Measurements from ENCODE around the gene PRMT7.

PRMT7 gene

DNA sequence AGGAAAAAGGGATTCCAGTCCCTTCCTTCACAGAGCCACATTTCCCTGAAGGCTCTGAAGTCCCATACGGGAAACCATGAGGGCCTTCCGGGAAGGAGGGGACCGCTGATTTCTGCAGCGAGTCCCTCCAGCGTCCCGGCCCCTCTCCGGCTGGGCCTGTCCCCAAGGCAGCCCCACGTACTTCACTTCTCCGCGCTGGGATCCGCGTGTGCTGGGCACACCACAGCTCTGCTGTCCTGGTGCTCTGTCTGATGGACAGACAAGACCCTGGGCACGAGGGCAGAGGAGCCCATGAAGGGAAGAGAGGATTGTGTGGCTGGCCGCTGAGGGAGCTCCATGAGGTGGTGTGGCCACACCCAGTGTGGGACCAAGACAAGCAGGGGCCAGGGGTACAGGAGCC lies 57.1 kb downstream of the PRMT7 start:
- TF ChIP-seq, protein P1, sequence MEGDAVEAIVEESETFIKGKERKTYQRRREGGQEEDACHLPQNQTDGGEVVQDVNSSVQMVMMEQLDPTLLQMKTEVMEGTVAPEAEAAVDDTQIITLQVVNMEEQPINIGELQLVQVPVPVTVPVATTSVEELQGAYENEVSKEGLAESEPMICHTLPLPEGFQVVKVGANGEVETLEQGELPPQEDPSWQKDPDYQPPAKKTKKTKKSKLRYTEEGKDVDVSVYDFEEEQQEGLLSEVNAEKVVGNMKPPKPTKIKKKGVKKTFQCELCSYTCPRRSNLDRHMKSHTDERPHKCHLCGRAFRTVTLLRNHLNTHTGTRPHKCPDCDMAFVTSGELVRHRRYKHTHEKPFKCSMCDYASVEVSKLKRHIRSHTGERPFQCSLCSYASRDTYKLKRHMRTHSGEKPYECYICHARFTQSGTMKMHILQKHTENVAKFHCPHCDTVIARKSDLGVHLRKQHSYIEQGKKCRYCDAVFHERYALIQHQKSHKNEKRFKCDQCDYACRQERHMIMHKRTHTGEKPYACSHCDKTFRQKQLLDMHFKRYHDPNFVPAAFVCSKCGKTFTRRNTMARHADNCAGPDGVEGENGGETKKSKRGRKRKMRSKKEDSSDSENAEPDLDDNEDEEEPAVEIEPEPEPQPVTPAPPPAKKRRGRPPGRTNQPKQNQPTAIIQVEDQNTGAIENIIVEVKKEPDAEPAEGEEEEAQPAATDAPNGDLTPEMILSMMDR (conservative IDR thresholded peaks at IDR 0.05; ENCODE audit: low read length), result no peak
- no peak overlapping the region for H3K4me3 ChIP-seq (ENCODE audit: low read length)
- DNase-seq (ENCODE audit: low read depth), result no peak

DNA sequence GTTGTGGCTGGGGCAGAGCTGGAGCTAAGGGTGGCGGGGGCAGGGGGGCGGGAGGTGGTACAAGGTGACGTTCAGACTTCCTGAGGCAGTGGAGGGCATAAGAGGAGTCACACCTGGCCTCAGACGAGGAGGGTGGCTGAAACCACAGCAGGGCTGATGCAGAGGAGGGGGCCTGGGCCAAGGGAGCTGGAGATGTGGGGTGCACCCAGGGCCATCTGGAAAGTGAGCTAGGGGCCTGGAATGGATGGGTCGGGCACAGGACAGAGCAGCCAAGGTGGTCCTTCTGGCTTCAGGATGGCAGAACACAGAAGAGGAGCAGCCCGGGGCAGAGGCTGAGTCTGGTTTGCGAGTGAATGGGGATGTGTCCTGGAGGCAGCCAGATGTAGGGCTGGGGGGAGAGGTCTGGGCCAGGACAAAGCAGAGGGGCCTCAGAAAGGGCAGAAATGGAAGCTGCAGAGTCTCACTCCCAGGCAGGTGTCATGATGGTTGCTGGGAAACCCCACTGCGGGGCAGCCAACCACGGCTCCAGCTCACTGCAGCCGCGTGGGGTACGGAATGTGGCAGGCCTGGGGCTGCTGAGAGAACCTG lies 57.6 kb downstream of the PRMT7 start:
- no peak overlapping the region for H3K4me3 ChIP-seq (ENCODE audit: low read length)
- DNase-seq (ENCODE audit: low read depth), result no peak
- TF ChIP-seq, protein P1 (conservative IDR thresholded peaks at IDR 0.05; ENCODE audit: low read length), result no peak

DNA sequence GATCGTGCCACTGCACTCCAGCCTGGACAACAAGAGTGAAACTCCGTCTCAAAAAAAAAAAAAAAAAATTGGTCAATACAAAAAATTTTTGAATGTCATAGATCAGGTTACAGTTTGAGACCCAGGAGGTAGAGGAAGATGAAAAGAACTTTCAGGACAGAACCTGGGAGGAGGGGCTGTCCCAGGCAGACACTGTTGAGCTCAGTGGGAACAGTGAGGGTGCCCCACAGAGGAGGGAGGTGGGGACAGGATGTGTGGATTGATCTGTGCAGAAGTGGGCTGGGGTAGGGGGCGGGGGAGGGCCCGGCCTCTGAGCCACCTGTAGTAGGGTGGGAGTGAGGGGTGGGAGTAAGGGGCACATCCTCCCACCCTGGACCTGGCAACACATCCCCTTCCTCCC lies 58.3 kb downstream of the PRMT7 start:
- DNase-seq (ENCODE audit: low read depth), result no peak
- TF ChIP-seq, protein P1 (conservative IDR thresholded peaks at IDR 0.05; ENCODE audit: low read length), result no peak
- no peak overlapping the region for H3K4me3 ChIP-seq (ENCODE audit: low read length)

DNA sequence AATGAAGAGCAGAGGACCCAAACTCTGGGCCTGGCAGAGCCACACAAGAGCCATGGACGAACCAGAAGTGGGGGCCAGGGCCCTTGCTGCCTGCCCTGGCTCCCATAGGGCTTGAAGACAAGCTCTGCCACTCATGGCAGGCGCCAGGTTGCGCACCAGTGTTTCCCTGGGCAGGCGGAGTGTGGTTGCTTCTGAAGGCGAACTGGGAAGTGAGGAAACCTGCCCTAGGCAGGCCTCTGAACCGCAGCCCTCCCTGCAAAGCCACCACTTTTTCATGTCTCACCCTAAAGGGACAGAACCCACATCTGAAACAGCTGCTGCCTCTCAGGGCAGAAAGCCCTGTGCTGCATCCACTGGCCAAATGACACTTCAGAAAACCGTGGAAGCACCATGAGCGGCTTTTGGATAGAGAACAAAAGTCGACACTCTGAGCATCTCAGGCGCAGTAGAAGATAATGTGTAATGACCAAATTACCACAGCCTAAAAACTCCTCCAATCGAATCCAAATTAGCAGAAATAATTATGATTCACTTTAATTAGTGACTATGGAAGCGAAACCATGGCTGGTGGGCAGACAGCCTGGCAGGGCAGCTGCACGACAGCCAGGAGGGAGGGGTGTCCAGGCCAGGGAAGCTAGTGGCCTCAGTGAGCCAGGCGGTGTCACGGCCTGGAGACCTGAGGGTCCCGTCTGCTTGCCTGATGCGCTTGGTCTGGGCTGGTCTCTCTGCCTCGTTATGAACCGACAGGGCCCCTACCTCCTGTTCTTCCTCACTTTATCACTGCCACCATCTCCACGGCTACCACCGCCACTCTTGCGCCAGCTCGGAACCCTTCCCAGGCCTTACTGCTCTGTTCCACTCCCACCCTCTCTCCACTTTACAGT lies 59.1 kb downstream of the PRMT7 start:
- no peak overlapping the region for H3K4me3 ChIP-seq (ENCODE audit: low read length)
- TF ChIP-seq, protein P1 (conservative IDR thresholded peaks at IDR 0.05; ENCODE audit: low read length), result no peak
- no peak for DNase-seq (ENCODE audit: low read depth)

DNA sequence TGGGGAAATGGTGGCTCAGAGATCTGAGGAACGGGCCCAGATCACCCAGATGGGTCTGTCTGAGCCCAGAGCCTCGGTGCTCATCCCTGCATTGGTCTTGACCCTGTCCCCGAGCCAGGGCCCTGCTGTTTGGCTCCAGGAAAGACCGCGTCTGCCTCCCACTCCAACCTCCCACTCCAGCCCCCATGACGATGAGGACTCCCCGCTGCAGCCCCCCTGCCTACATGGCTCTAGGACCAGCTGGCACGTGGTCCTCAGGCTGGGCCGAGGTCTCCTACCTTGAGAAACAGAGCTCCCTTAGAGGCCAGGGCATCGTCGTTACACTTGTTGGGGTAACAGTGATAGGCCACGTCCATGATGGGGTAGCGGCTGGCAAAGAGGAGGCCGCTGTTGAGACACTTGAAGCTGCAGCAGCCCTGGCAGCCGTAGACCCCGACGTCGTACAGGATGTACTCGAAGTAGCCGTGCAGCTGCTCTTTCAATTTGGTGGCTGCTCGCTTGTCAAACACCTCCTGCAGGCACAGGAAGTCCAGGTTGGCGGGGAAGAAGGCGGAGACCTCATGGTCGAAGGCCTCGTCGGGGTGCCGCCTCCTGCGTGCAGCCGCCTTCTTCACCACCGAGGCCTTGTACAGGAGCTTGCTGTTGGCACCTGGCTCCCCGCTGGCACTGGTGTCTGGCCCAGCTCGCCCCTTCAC lies 59.9 kb downstream of the PRMT7 start:
- DNase-seq (ENCODE audit: low read depth), result no peak
- H3K4me3 ChIP-seq (ENCODE audit: low read length), result no peak overlapping the region
- TF ChIP-seq, protein P1 (conservative IDR thresholded peaks at IDR 0.05; ENCODE audit: low read length), result no peak

DNA sequence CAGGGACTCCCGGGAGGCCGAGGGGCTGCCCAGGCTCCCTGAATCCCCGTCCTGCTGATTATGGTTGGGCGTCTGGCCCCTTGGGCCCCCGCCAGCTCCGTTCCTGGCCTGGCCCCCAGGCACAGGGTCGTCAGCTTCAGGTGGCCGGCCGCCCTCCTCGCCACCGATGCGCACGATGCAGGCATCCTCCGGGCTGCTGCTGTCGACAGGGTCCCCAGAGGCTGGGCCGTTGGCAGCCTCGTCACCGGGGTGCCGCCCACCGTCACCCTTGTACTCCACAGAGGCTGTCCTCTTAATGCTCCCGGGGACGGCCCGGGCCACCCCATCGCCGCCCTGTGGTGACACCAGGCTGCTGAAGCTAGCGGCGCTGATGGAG lies 60.4 kb downstream of the PRMT7 start:
- DNase-seq (ENCODE audit: low read depth), result no peak
- no peak overlapping the region for H3K4me3 ChIP-seq (ENCODE audit: low read length)
- TF ChIP-seq, protein P1 (conservative IDR thresholded peaks at IDR 0.05; ENCODE audit: low read length), result no peak
